ENCODE data around the gene NFATC2.

GRCh38 chr20:51545515-51545914, 3.0 kb upstream of the NFATC2 start:
- no peak for TF ChIP-seq ZNF274 (IDR thresholded peaks at IDR 0.05; ENCODE audit: low read depth, low read length)
- TF ChIP-seq YY1 (IDR thresholded peaks at IDR 0.05; ENCODE audit: insufficient read depth, insufficient read length): no peak

Data from NT2/D1 (cell line).